Natural killer cell (primary cell): ENCODE results near the gene APBA2. TPM values are rescaled to one million over a fixed set of nuclear protein-coding genes. Genes with fewer than 3 reads are reported as not detected.

ENCODE experiments used
- ATAC-seq, 3 donors: fragments of 150-1000 bp in 2 of 3; fragments of 200-7000 bp in 1 of 3; cut with Tn5 transposase; 1 replicate in 1 of 3; 2 replicates in 2 of 3; pipeline ENCODE4 v1.10.0; 2021; ENCODE audit warnings: mild to moderate bottlenecking in 2 of 3, moderate library complexity in 2 of 3
- DNase-seq, 2 donors: peaks; one replicate each; pipeline versions ENCODE4 v3.0.0 to v3.0.0-alpha.2; 2013 to 2021; ENCODE audit warnings: mixed read lengths in 1 of 2
- H3K27ac ChIP-seq: one replicate; pipeline ENCODE4 v1.5.1; 2013; ENCODE audit warnings: mild to moderate bottlenecking, low read length
- H3K27me3 ChIP-seq: one replicate; pipeline ENCODE4 v1.6.1; 2013; ENCODE audit warnings: low read length; ENCODE audit not compliant: control insufficient read depth, insufficient read depth
- H3K36me3 ChIP-seq: one replicate; pipeline ENCODE4 v1.6.1; 2013; ENCODE audit warnings: low read length; ENCODE audit not compliant: control insufficient read depth, insufficient read depth
- H3K4me1 ChIP-seq: one replicate; pipeline ENCODE4 v1.6.1; 2013; ENCODE audit warnings: low read length; ENCODE audit not compliant: control insufficient read depth, insufficient read depth
- H3K4me3 ChIP-seq: one replicate; pipeline ENCODE4 v1.5.1; 2013; ENCODE audit warnings: low read length
- H3K9me3 ChIP-seq: one replicate; pipeline ENCODE4 v1.6.1; 2013; ENCODE audit warnings: low read length; ENCODE audit not compliant: control insufficient read depth, insufficient read depth
- H3K27ac Mint-ChIP-seq, 2 donors: one replicate each; pipeline ENCODE4 v1.8.0; 2022; ENCODE audit warnings: mild to moderate bottlenecking in 2 of 2, mixed read lengths in 2 of 2, moderate library complexity in 1 of 2
- H3K27me3 Mint-ChIP-seq, 2 donors: one replicate each; pipeline ENCODE4 v1.8.0; 2022; ENCODE audit warnings: low read depth in 2 of 2, mixed read lengths in 2 of 2
- H3K36me3 Mint-ChIP-seq: one replicate; pipeline ENCODE4 v1.8.0; 2022; ENCODE audit warnings: mixed read lengths
- H3K4me1 Mint-ChIP-seq, 2 donors: one replicate each; pipeline ENCODE4 v1.8.0; 2022; ENCODE audit warnings: mixed read lengths in 2 of 2
- H3K4me3 Mint-ChIP-seq: one replicate; pipeline ENCODE4 v1.8.0; 2022; ENCODE audit warnings: mild to moderate bottlenecking, moderate library complexity, mixed read lengths
- H3K9me3 Mint-ChIP-seq, 2 donors: one replicate each; pipeline ENCODE4 v1.8.0; 2022; ENCODE audit warnings: mixed read lengths in 2 of 2
- CTCF ChIP-seq: fragments of 200-600 bp; IDR thresholded peaks from one replicate; pipeline ENCODE4 v1.8.0; 2022; ENCODE audit warnings: antibody characterized with exemption
- whole genome bisulfite sequencing: methylation state at CpG from one replicate; pipeline ENCODE4 v1.1.7; 2013; ENCODE audit warnings: missing lambda C conversion rate; ENCODE audit not compliant: insufficient coverage; 5-methylcytosine and 5-hydroxymethylcytosine counted together
- intact Hi-C: fragments of 100-400 bp; cut with micrococcal nuclease; formaldehyde crosslinking; loops from one replicate; pipeline ENCODE4 v1.14.2; 2022
- total RNA-seq, 4 donors: library from RNA; stranded (reverse); fragments of 120-200 nt in 1 of 4; gene quantifications; one replicate each; pipeline versions ENCODE4 v1.2.3 to v1.2.4, GENCODE V29; 2013 to 2022

The APBA2 gene
- total RNA-seq, 3 donors from 2014 or later (not counting 1 experiment from before 2014, with no cell fraction given), result 96.4 to 119 (median 97.9) TPM

- H3K4me1 Mint-ChIP-seq, result peaks cover 71 to 82% of the 10 kb centered on the region in 2 donors
- peak overlapping the region; percentile 59 to 88 for H3K27ac Mint-ChIP-seq
- 26% methylated on average over 9 of the region's 9 CpGs for WGBS
Measured at GRCh38 chr15:29037997-29038705, 152.4 kb downstream of the APBA2 start.

GRCh38 chr15:29039466-29040369, 153.9 kb downstream of the APBA2 start:
- H3K9me3 Mint-ChIP-seq, result no peaks in the 10 kb centered on the region
- peak overlapping the region; percentile 59 to 88 for H3K27ac Mint-ChIP-seq
- intact Hi-C loops, result no loop called here
- H3K4me3 ChIP-seq, result no peak overlapping the region
- H3K36me3 ChIP-seq, result no peaks in the 10 kb centered on the region
- no peak for TF ChIP-seq CTCF
- peak overlapping the region; percentile 45 for H3K4me3 Mint-ChIP-seq
- no peaks in the 10 kb centered on the region for H3K36me3 Mint-ChIP-seq
- no peaks in the 10 kb centered on the region for H3K9me3 ChIP-seq
- DNase-seq (peak in 1 of 2 donors; percentile 53), ATAC-seq (no peak)
- 64% methylated on average over 13 of the region's 13 CpGs for WGBS
- no peaks in the 10 kb centered on the region for H3K27me3 ChIP-seq
- H3K27ac ChIP-seq, result peak overlapping the region; percentile 15
- H3K27me3 Mint-ChIP-seq, result no peaks in the 10 kb centered on the region
- H3K4me1 ChIP-seq, result peaks cover 63% of the 10 kb centered on the region
- peaks cover 65 to 80% of the 10 kb centered on the region in 2 donors for H3K4me1 Mint-ChIP-seq

More at GRCh38 chr15:29037997-29038705, 152.4 kb downstream of the APBA2 start:
- Mint-ChIP-seq H3K9me3 (no peaks in the 10 kb centered on the region), H3K4me3 (peak overlapping the region; percentile 70), H3K36me3 (no peaks in the 10 kb centered on the region), H3K27me3 (no peaks in the 10 kb centered on the region)
- H3K4me1 ChIP-seq, result peaks cover 75% of the 10 kb centered on the region
- intact Hi-C loops, result no loop called here
- H3K9me3 ChIP-seq, result no peaks in the 10 kb centered on the region
- no peak for TF ChIP-seq CTCF
- no peaks in the 10 kb centered on the region for H3K36me3 ChIP-seq
- no peaks in the 10 kb centered on the region for H3K27me3 ChIP-seq
- peak in 1 of 2 donors; percentile 41 for DNase-seq
- ATAC-seq, result peak; percentile 57 to 83 (median 82)
- H3K4me3 ChIP-seq, result no peak overlapping the region
- peak overlapping the region; percentile 60 for H3K27ac ChIP-seq

- intact Hi-C loops, result no loop called here
- Mint-ChIP-seq H3K4me1 (peaks cover 62 to 80% of the 10 kb centered on the region in 2 donors), H3K27me3 (no peaks in the 10 kb centered on the region), H3K36me3 (no peaks in the 10 kb centered on the region), H3K9me3 (no peaks in the 10 kb centered on the region), H3K4me3 (peak overlapping the region; percentile 25), H3K27ac (peak overlapping the region; percentile 59 to 88)
- Histone ChIP-seq H3K36me3 (no peaks in the 10 kb centered on the region), H3K27me3 (no peaks in the 10 kb centered on the region), H3K27ac (no peak overlapping the region), H3K9me3 (no peaks in the 10 kb centered on the region), H3K4me3 (no peak overlapping the region), H3K4me1 (peaks cover 60% of the 10 kb centered on the region)
- no peak for ATAC-seq
- DNase-seq, result peak in 1 of 2 donors; percentile 28
- no peak for TF ChIP-seq CTCF
- 87% methylated on average over 8 of the region's 8 CpGs for WGBS
Measured at GRCh38 chr15:29040370-29040751, 154.6 kb downstream of the APBA2 start.
